HG03432 (cell line): ENCODE results near the gene UNC5C.

Source experiments
- ATAC-seq: cut with Tn5 transposase; IDR thresholded peaks from one replicate; pipeline ENCODE4 v1.9.1; 2021; ENCODE audit warnings: mild to moderate bottlenecking, moderate library complexity; ENCODE audit not compliant: unreplicated experiment

UNC5C gene

DNA sequence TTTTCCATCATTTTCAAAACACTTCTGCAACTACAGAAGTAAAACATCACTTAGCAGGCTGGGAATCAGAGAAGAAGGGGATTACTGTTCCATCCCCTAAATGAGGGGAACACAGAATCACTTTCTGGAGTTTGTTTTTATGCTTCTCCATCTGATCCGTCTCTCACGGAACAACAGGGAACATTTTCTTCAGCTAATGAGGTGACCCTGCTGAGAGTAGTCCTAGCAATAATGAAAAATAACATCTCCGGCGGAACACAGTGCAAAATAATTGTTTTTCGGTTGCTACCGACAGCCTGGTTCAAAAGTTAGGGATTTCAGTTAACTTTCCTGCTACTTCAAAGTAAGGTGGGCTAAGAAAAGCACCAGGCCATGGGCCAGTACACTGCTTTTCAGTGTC is 322.9 kb downstream of the UNC5C start:
- no peak for ATAC-seq

DNA sequence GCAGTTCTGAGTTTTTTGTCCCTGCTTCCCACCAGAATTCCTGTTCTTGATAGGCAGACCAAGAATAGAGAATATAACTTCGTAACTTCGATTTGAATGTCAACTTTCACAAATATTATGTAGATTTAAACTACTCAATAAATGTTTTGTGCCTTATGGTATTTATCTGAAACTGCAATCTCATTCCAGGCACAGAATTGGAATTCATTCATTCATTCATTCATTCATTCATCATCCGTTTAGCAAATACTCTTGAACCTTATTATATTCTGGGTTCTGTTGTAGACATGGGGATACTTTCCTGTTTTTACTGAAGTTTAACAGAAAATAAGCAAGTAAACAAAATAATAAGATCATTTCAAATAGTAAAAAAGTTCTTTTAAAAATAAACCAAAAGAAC is 324.4 kb downstream of the UNC5C start:
- no peak for ATAC-seq

DNA sequence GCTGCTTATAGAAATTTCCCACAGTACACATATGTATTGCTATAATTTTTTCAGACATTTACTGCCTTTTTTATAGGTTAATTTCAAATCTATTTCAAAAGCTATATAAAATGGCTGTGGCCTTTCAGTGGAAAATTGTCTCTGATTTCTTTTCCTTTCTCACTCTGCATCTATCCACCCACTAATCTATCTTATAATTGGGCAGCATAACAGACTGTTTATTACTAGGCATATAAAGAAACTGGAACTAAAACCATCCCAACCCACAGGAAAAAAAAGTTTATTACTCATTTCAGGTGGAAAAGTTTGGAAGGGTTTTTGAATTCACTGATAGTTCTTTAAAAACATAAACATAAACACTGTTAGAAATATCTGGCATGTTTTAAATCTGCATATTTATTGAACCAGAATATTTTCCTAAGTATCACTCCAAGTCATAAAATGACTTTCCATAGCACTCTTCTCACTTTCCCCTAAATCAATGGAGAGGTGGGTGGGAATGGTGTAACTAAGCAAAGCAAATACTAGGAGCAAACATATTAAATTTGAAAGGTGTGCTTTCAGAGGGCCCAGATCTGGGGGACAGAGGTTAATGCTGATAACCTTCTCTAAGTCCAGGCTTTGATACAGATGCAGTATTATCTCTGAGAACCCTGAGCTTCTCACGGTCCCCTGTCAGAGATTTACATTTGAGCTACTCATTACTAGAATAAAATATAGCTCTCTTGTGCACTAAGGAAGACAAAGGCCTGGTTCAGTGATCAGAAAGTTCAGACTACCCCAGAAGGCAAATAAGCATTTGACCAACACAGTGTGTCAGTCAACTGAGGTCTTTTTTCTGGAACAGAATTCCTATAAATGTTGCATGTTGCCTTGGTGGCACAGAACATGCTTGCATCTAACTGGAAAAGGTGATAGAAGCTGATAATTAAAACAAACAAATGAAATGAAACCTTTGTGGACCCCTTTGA is 328.3 kb downstream of the UNC5C start:
- ATAC-seq: no peak

DNA sequence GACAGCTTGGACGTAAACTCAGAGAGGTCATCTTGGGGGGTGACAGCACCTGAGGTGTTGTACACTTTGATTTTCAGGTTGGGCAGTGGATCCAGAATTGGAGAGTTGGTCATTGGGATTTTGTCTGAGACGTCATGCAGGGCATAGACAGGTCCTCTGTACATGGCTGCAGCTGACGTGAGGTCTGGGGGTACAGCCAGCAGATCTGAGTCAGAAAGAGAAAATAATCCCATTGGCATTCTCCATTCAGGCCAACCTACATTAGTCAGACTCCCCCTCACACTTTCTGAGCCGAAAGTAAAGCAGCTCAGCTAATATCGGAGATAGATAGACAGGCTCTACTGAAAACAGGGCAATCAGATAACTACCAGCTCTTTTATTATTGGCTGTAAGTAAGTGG is 329.7 kb downstream of the UNC5C start:
- ATAC-seq: no peak

DNA sequence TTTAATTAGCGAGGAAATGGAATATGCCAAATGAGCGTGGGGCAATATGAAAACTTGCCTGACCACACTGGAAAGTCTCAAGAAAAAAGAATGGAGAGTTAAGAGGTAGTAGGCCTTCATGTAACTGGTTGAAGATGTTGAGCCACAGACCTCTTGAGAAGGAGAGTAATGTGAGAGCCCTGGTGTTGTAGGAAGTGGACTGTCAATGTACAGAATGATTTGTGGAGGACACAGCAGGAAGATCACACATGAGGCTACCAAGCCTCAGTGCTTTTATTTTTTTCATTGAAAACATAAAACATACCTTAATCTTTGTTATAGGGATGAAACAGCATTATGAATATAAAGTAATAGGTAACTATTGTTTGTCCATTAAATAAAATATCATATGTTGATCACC is 331.6 kb downstream of the UNC5C start:
- ATAC-seq: no peak

DNA sequence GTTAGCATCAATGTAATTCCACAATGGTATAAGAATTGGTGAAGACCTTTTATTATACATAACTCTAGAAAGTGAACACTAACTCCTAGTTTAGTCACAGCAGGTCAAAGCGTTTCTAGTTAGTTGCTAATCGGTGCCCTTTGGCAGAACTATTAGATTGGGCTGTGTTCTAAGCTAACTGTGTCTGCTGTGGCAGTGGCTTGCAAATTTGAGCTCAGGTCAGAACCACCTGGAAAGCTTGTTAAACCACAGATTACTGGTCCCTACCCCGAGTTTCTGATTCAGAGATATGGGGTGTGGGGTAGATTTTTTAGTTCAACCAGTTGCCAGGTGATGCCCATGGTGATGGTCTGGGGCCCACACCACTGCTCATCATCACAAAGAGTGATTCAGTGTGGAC is 332.1 kb downstream of the UNC5C start:
- no peak for ATAC-seq

DNA sequence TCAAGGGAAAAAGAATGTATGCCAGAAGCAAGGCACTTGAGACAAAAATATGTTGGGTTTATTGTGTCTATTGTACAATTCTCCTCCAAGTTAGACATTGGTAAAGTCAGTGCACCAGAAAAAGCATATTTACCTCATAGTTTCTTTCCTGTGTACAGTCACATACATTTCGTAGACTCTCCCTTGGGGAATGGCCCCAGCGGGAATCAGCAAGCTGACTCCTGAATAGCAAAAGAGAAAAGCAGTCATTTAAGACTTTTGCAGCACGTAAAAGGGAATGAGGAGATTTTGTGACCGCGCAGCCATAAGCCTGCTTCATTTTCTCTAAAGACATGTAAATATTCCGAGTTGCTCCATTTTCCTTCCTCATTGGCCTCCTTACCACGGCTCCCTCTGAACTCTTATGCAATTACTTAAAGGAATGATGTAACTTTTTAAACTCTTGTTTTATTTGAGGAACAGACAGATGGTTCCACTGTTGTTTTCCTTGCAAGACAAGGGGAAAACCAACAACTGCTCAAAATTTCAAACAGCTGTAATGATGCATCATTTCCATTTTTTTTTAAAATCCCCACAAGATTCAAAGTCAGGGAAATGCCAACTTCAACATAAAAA is 332.7 kb downstream of the UNC5C start:
- no peak for ATAC-seq

DNA sequence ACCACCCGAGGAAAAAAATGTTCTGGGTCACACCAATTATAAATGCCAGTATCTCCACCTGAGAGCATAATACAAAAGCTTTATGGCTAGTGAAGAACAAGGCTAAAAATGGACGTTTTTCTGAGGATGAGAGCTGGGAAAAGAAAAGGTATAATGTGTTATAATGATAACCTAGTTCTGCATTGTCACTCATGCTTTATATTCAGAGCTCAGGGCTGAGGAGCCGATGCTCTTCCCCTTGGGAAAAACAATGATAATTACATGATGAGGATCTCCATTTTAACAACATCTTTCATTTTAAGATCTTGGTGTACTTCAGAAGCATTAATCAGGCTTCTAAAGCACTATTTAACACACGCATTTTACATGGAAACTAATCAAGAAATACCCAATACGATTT is 333.7 kb downstream of the UNC5C start:
- ATAC-seq: no peak

DNA sequence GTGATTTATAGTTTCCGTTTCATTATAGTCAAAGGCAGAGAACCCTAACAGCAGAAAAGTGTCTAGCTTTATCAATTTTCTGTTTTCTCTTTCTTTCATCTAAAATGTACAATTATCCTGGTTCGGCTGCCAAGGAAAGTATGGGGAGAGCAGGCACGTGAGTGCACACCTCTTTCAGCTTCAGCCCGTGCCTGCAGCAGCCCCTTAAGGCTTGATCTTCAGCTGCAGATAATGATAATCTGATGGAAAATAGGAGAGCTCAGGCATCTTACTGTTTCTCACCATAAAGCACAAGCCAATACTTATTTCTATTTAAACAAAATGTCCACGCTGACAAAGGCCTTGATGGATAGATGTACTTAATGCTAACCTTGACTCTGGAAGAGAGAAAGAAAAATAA is 334.4 kb downstream of the UNC5C start:
- ATAC-seq: no peak

DNA sequence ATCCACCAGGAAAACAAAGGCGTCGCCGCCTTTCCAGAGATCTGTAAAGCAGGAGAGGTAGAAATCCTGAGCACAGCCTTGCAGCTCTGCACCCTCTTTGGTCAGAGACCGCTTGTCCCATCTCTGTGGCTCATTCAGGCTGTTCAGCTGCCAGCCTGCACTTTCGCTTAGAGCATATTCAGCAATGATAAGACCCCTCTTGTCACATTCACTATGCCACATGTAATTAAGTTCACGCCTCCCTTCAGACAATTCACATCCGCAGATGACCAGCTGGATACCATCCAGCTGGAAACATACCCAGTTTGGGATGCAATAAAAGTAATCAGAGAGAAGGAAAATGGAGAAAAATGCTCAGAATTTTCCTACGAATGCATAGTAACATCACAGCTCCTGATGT is 335.4 kb downstream of the UNC5C start:
- ATAC-seq: no peak

DNA sequence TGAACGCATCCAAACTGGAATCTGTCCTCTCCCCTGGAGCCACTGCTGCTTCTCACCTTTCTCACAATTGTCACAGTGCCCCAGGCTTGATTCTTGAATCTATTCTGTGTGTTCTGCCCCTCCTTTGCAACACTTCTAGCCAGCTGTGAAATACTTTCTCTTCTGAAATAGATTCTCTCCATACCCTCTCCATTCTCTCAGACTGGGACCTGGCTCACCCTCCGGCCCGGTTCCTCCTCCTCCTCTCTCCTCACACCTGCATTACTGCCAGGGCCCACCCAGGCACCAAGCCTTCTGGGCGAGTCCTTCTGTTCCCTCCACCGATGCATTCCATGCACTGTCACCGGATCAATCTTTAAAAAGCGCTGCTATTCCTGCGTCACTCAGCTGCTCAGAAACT is 336.1 kb downstream of the UNC5C start:
- ATAC-seq: no peak

DNA sequence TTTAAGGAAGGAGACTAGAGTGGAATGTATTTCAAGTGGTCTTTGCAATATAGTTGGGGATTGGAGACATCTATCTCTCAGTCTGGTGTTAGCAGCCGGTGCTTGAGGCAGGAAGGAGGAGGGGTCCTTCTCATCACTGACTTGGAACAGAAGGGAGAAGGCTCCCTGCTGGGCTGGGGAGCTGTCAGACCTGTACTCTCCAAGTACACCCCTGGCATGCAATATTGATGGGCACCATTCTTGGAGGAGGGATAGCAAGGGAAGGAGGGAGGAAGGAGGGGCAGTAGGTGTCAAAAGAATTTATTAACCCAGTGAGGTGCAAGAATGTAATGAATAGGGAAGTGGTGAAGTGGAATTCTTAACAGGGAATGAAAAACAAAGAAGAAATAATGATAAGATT is 338.8 kb downstream of the UNC5C start:
- no peak for ATAC-seq

DNA sequence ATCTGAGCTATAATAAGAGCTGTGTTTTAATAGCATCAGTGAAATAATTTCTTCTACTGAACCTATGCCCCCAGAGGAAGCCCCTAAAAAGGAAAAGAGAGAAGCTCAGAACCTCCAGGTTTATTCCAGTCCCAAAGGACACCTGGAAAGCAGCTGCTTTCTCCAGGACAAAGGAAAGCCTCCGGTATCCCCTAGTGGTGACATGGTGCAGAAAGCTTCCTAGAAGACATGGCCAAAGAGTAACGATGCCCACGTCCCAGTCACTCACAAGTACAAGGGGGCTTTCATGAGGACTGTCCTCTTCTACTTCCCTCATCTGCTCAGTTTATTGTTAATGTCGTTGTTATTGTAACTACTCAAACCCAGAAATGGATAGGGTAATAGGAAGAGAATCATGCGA is 343.9 kb downstream of the UNC5C start:
- ATAC-seq: no peak

DNA sequence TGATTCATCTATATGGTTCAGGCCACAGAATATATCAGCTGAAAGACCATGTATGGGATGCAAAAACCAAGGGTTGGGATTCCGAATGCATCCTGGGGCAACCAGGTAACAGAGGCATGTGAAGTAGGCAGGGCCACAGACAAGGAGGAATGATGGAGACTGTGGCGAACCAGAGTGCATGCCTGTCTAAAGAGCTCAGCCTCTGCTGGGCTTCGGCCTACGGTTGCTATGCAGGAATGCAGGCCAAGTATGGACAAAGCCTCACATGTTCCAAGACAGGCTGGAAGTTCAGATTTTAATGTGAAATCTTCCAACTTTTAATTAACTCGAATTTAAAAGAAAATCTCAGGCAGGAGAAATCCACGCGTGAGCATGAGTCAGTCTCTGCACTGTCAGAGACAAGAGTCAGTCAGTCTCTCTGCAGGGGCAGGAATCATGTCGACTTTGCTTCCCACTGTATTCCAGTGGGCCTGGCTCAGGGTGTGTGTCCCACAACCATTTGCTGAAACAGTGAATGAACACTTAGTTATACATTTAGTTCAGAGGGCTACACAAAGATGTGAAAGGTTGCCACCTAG is 344.4 kb downstream of the UNC5C start:
- no peak for ATAC-seq

DNA sequence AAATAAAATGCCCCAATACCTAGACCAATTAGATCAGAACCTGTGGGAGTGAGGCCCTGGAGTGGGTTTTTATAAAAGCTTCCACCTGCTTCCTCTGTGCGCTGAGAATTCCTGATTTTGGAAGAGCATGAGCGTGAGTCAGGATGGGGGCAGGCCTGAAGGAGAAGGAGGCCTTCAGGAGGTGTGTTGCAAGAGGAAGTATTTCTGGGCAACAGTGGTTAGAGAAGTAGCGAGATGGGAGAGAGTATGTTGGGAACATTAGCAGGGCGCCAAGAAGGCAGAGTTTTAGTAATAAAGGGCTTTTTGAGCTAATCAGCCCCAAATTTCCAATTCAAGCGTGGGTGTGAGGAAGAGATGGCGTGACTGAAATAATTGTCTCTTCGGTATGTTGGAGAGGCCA is 349.8 kb downstream of the UNC5C start:
- no peak for ATAC-seq

DNA sequence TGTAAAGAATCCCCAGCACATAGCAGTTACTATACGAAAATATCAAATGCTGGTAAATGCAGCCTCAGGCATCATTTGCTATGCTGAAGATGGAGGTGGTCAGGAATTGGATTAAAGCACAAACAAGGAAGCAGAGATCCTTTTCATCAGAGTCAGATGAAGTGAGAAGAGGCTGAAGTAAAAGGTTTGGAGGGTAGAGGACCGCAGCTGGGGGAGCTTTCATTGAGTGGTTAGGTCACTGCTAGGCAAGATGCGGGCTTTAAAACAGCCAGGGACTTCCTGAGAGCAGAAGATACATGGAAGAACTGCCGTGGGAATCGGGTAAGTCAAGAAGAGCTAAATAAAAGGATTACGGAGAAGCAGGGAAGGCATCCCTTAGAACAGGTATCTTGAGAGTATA is 351.4 kb downstream of the UNC5C start:
- no peak for ATAC-seq

DNA sequence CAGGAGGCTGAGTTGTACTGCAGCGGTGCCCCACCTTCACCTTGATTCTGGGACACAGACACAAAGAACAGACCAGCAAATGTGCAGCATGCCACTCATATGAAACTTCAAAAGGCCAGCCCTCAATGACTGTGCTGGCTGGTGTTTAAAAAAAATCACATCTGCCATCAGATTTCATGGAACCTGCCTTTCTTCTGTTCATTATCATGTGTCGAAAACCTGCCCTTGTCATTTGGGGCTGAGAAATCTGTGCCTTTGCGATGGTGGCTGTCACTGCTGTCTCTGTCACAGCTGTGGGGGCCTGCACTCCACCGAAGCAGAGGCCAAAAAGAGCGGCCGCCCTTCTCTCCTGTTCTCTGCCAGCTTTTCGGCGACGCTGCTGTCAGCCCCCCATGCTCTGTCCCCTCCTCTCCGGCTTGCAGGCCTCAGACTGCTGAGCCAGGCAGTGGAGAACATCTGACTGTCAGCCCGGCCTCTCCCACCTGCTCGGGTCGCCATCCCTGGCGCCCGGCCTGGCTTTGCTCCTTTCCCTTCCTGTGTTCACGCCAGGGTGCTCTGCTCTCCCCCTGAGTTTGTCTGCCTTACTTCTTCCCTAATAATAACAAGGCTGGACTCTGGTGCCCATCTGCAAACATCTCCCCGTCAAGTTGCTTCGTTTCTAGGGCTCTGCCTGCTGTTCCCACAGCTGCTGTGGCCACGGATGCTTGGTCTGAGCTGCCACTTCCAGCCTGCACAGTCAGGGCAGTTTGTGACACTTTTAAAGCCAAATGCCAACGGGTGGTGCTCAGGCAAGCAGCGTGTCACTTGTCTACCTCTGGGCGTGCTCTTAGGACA is 355.2 kb downstream of the UNC5C start:
- ATAC-seq: no peak

DNA sequence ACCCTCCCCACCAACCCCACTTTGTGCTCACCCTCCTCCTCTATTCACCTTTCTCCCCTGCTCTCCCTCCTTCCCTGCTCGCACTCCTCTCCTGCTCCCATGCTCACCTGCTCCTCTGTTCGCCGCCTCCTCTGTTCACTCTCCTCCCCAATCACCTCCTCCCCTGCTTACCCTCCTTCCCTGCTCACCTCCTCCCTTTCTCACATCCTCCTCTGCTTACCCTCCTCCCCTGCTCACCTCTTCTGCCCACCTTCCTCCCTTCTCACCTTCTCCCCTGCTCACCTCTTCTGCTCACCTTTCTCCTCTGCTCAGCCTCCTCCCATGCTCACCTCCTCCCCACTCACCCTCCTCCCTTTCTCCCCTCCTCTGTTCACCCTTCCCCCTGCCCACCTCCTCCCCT is 357.2 kb downstream of the UNC5C start:
- ATAC-seq: no peak

DNA sequence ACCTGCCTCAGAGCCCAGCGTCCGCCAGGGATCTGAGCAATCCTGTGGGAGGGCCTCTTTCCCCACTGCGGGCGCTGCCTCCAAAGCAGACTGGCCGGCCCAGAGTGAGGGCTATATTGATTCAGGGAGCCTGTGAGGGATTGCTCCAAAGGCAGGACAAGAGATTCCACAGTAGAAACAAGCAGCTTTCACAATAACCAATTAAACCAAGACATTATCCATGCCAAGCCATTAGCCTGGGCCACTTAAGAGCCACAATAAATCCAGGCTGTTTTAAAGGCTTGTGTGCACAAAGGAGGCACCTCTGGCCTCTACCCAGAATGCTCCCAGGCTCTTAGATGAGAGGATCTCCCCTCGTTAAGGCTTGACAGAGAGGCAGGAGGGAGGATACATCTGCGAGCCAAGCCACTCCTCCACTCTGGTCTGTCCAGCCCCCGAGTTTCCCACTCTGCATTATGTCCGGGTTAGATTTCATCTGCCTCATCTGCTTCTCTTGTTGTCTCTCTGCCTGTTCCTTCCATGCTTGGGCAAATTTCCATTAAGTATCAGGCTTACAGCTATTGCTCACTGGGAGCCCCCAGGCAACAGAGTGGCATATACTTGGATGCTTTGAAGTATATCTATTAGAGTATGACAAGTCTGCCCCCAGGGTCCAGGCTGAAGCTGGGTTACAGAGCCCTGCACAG is 357.9 kb downstream of the UNC5C start:
- ATAC-seq: no peak

DNA sequence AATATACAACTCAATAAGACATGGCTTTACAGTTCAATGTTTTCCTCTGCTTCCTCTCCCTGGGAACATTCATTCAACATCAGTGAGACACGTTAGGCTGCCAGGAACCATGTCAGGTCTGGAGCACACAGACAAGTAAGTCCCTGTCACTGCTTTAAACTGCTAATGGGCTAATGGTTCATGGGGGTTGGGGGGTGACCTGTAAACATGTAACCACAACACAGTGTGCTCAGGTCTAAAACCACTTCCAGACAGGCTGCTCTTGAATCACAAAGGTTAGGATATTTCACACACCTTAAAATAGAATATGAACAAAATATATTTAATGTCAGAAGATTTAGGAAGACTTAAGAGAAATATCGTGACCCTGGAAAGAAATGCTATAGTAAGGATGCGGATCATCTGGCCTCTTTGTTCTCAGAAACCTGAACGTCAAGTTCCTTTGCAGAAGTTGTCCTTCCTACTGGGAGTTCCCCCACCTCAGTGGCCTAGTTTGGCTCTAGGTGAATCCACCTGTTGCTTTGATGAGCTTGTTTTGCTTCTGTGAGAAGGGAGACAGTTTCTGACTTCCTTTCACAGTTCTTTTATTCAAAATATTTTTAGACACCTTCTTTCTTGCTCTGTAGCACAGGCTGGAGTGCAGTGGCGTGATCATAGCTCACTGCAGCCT is 359.9 kb downstream of the UNC5C start:
- no peak for ATAC-seq
